ENCODE data around the gene C20orf141. TPM values are rescaled to one million over a fixed set of nuclear protein-coding genes. Genes with fewer than 3 reads are reported as not detected.

The C20orf141 gene
- total RNA-seq, 3 donors from 2014 or later (not counting 1 experiment from before 2014, with no cell fraction given): not detected

- no peak overlapping the region for H3K4me3 ChIP-seq (ENCODE audit: low read length)
- DNase-seq: no peak
- no peaks in the 10 kb centered on the region for H3K27me3 ChIP-seq (ENCODE audit: control insufficient read depth, insufficient read depth, low read length)
- intact Hi-C loops (cut with micrococcal nuclease): no loop called here
- no peak overlapping the region for H3K27ac ChIP-seq (ENCODE audit: low read length)
- no peaks in the 10 kb centered on the region for H3K4me1 ChIP-seq (ENCODE audit: control insufficient read depth, insufficient read depth, low read length)
- no peaks in the 10 kb centered on the region for H3K9me3 ChIP-seq (ENCODE audit: control insufficient read depth, insufficient read depth, low read length)
- 94% methylated on average over 6 of the region's 6 CpGs for whole genome bisulfite sequencing (ENCODE audit: insufficient coverage)
- peaks cover 13% of the 10 kb centered on the region in 2 donors for H3K27me3 Mint-ChIP-seq (ENCODE audit: low read depth in 2 of 2)
- no peak for ATAC-seq
- no peaks in the 10 kb centered on the region for H3K36me3 Mint-ChIP-seq
- no peaks in the 10 kb centered on the region for H3K4me1 Mint-ChIP-seq
- no peaks in the 10 kb centered on the region for H3K9me3 Mint-ChIP-seq
- H3K36me3 ChIP-seq (ENCODE audit: control insufficient read depth, insufficient read depth, low read length): no peaks in the 10 kb centered on the region
- H3K27ac Mint-ChIP-seq: no peak overlapping the region
- H3K4me3 Mint-ChIP-seq: no peak overlapping the region
- TF ChIP-seq CTCF (IDR thresholded peaks at IDR 0.05): no peak
Measured at GRCh38 chr20:2793471-2793870, 21.3 kb upstream of the C20orf141 start.

- Mint-ChIP-seq H3K4me1 (peaks cover 4 to 5% of the 10 kb centered on the region in 2 donors), H3K27ac (no peak overlapping the region), H3K9me3 (no peaks in the 10 kb centered on the region), H3K36me3 (no peaks in the 10 kb centered on the region), H3K4me3 (no peak overlapping the region), H3K27me3 (ENCODE audit: low read depth in 2 of 2) (peaks cover 14 to 18% of the 10 kb centered on the region in 2 donors)
- no peaks in the 10 kb centered on the region for H3K4me1 ChIP-seq (ENCODE audit: control insufficient read depth, insufficient read depth, low read length)
- ATAC-seq (no peak), DNase-seq (no peak)
- H3K9me3 ChIP-seq (ENCODE audit: control insufficient read depth, insufficient read depth, low read length): no peaks in the 10 kb centered on the region
- H3K36me3 ChIP-seq (ENCODE audit: control insufficient read depth, insufficient read depth, low read length): no peaks in the 10 kb centered on the region
- no peak overlapping the region for H3K27ac ChIP-seq (ENCODE audit: low read length)
- intact Hi-C loops (cut with micrococcal nuclease): no loop called here
- H3K27me3 ChIP-seq (ENCODE audit: control insufficient read depth, insufficient read depth, low read length): peaks cover 4% of the 10 kb centered on the region
- WGBS (ENCODE audit: insufficient coverage): 91% methylated on average over 23 of the region's 23 CpGs
- H3K4me3 ChIP-seq (ENCODE audit: low read length): no peak overlapping the region
- no peak for TF ChIP-seq CTCF (IDR thresholded peaks at IDR 0.05)
Measured at GRCh38 chr20:2794202-2794748, 20.5 kb upstream of the C20orf141 start.

- 88% methylated on average over 11 of the region's 11 CpGs for WGBS (ENCODE audit: insufficient coverage)
- Mint-ChIP-seq H3K36me3 (no peaks in the 10 kb centered on the region), H3K27ac (no peak overlapping the region), H3K4me1 (peaks cover 11 to 12% of the 10 kb centered on the region in 2 donors), H3K9me3 (no peaks in the 10 kb centered on the region), H3K4me3 (no peak overlapping the region), H3K27me3 (ENCODE audit: low read depth in 2 of 2) (peaks cover 21 to 25% of the 10 kb centered on the region in 2 donors)
- Histone ChIP-seq H3K36me3 (ENCODE audit: control insufficient read depth, insufficient read depth, low read length) (no peaks in the 10 kb centered on the region), H3K27me3 (ENCODE audit: control insufficient read depth, insufficient read depth, low read length) (peaks cover 10% of the 10 kb centered on the region), H3K4me1 (ENCODE audit: control insufficient read depth, insufficient read depth, low read length) (peaks cover 6% of the 10 kb centered on the region), H3K9me3 (ENCODE audit: control insufficient read depth, insufficient read depth, low read length) (no peaks in the 10 kb centered on the region), H3K4me3 (ENCODE audit: low read length) (no peak overlapping the region), H3K27ac (ENCODE audit: low read length) (no peak overlapping the region)
- TF ChIP-seq CTCF (IDR thresholded peaks at IDR 0.05): no peak
- no peak for ATAC-seq
- intact Hi-C loops (cut with micrococcal nuclease): no loop called here
- DNase-seq: no peak
Measured at GRCh38 chr20:2794866-2795447, 19.8 kb upstream of the C20orf141 start.

GRCh38 chr20:2795451-2795850 is 19.3 kb upstream of the C20orf141 start:
- H3K4me3 Mint-ChIP-seq: no peak overlapping the region
- peaks cover 12% of the 10 kb centered on the region for H3K27me3 ChIP-seq (ENCODE audit: control insufficient read depth, insufficient read depth, low read length)
- peaks cover 9% of the 10 kb centered on the region for H3K4me1 ChIP-seq (ENCODE audit: control insufficient read depth, insufficient read depth, low read length)
- H3K4me1 Mint-ChIP-seq: peaks cover 15% of the 10 kb centered on the region in 2 donors
- H3K27ac Mint-ChIP-seq: no peak overlapping the region
- no peaks in the 10 kb centered on the region for H3K36me3 ChIP-seq (ENCODE audit: control insufficient read depth, insufficient read depth, low read length)
- H3K36me3 Mint-ChIP-seq: no peaks in the 10 kb centered on the region
- no peak for TF ChIP-seq CTCF (IDR thresholded peaks at IDR 0.05)
- no peaks in the 10 kb centered on the region for H3K9me3 ChIP-seq (ENCODE audit: control insufficient read depth, insufficient read depth, low read length)
- 93% methylated on average over 24 of the region's 24 CpGs for WGBS (ENCODE audit: insufficient coverage)
- ATAC-seq (no peak), DNase-seq (no peak)
- H3K27me3 Mint-ChIP-seq (ENCODE audit: low read depth in 2 of 2): peaks cover 24% of the 10 kb centered on the region in 2 donors
- H3K27ac ChIP-seq (ENCODE audit: low read length): no peak overlapping the region
- no peaks in the 10 kb centered on the region for H3K9me3 Mint-ChIP-seq
- no peak overlapping the region for H3K4me3 ChIP-seq (ENCODE audit: low read length)
- intact Hi-C loops (cut with micrococcal nuclease): no loop called here

Measured in natural killer cell (primary cell).